Neuronal stem cell (in vitro differentiated cells): Measurements from ENCODE around the gene UNK.

Experiments
- DNase-seq: peaks from one replicate; pipeline ENCODE4 v3.0.0-alpha.2; 2013; ENCODE audit warnings: low spot score
- H2AFZ ChIP-seq: one replicate; pipeline ENCODE4 v1.6.1; 2013; ENCODE audit warnings: mild to moderate bottlenecking, low read length, inconsistent platforms
- H2AK5ac ChIP-seq: 2 replicates; pipeline ENCODE4 v1.6.1; 2013; ENCODE audit warnings: low read depth, mild to moderate bottlenecking, inconsistent platforms, low read length, moderate library complexity, mixed read lengths
- H2BK120ac ChIP-seq: 2 replicates; pipeline ENCODE4 v1.6.1; 2013; ENCODE audit warnings: low read depth, mild to moderate bottlenecking, inconsistent platforms, low read length, moderate library complexity, mixed read lengths
- H2BK12ac ChIP-seq: one replicate; pipeline ENCODE4 v1.6.1; 2013; ENCODE audit warnings: low read length, inconsistent platforms
- H2BK15ac ChIP-seq: 2 replicates; pipeline ENCODE4 v1.6.1; 2013; ENCODE audit warnings: mild to moderate bottlenecking, low read length, inconsistent platforms, mixed read lengths
- H2BK5ac ChIP-seq: one replicate; pipeline ENCODE4 v1.6.1; 2013; ENCODE audit warnings: inconsistent platforms, mild to moderate bottlenecking, low read length, moderate library complexity
- H3K14ac ChIP-seq: one replicate; pipeline ENCODE4 v1.6.1; 2013; ENCODE audit warnings: low read length, inconsistent platforms
- H3K18ac ChIP-seq: 2 replicates; pipeline ENCODE4 v1.6.1; 2013; ENCODE audit warnings: low read length, inconsistent platforms
- H3K23ac ChIP-seq: 2 replicates; pipeline ENCODE4 v1.6.1; 2013; ENCODE audit warnings: low read depth, mild to moderate bottlenecking, mixed read lengths, low read length, inconsistent platforms; ENCODE audit not compliant: poor library complexity
- H3K27ac ChIP-seq: replicated peaks from 3 replicates; pipeline ENCODE4 v1.5.1; 2013; ENCODE audit warnings: low read length, inconsistent platforms
- H3K27me3 ChIP-seq, 3 experiments: 2 replicates each; pipeline ENCODE4 v1.6.1; 2013; ENCODE audit warnings: low read length in 3 of 3, mild to moderate bottlenecking in 2 of 3, inconsistent platforms in 1 of 3, low read depth in 1 of 3, mixed read lengths in 1 of 3, moderate library complexity in 1 of 3; ENCODE audit not compliant: control insufficient read depth in 3 of 3, insufficient read depth in 3 of 3
- H3K36me3 ChIP-seq, 2 donors: replicated peaks in 1 of 2; 2 replicates each; pipeline ENCODE4 v1.6.1; 2013; ENCODE audit warnings: low read length in 2 of 2; ENCODE audit not compliant: control insufficient read depth in 2 of 2, insufficient read depth in 2 of 2
- H3K4ac ChIP-seq: 2 replicates; pipeline ENCODE4 v1.6.1; 2013; ENCODE audit warnings: inconsistent platforms, mild to moderate bottlenecking, low read length, moderate library complexity
- H3K4me1 ChIP-seq, 2 donors: 1 replicate in 1 of 2; 2 replicates in 1 of 2; pipeline ENCODE4 v1.6.1; 2013; ENCODE audit warnings: low read length in 2 of 2, low read depth in 1 of 2; ENCODE audit not compliant: control insufficient read depth in 2 of 2, insufficient read depth in 1 of 2
- H3K4me2 ChIP-seq: one replicate; pipeline ENCODE4 v1.6.1; 2013; ENCODE audit warnings: mild to moderate bottlenecking, low read length, inconsistent platforms; ENCODE audit not compliant: insufficient read depth, poor library complexity, severe bottlenecking
- H3K4me3 ChIP-seq, 2 donors: 2 replicates each; pipeline ENCODE4 v1.5.1; 2013; ENCODE audit warnings: low read length in 2 of 2, mild to moderate bottlenecking in 2 of 2, inconsistent platforms in 1 of 2, moderate library complexity in 1 of 2
- H3K79me1 ChIP-seq: one replicate; pipeline ENCODE4 v1.6.1; 2013; ENCODE audit warnings: low read depth, mild to moderate bottlenecking, inconsistent platforms, low read length, moderate library complexity
- H3K9ac ChIP-seq: one replicate; pipeline ENCODE4 v1.6.1; 2013; ENCODE audit warnings: mild to moderate bottlenecking, low read depth, low read length, inconsistent platforms; ENCODE audit not compliant: poor library complexity
- H3K9me3 ChIP-seq, 2 donors: replicated peaks in 1 of 2; 2 replicates each; pipeline versions ENCODE3 to v1.6.1; 2013; ENCODE audit warnings: low read length in 2 of 2, mild to moderate bottlenecking in 2 of 2, inconsistent platforms in 1 of 2, low read depth in 1 of 2, mixed read lengths in 1 of 2, moderate library complexity in 1 of 2; ENCODE audit not compliant: control insufficient read depth in 2 of 2, insufficient read depth in 1 of 2
- H4K8ac ChIP-seq: one replicate; pipeline ENCODE4 v1.6.1; 2013; ENCODE audit warnings: low read depth, mild to moderate bottlenecking, inconsistent platforms, low read length, moderate library complexity
- H4K91ac ChIP-seq: one replicate; pipeline ENCODE4 v1.6.1; 2013; ENCODE audit warnings: low read length, low read depth, mild to moderate bottlenecking, inconsistent platforms; ENCODE audit not compliant: poor library complexity
- WGBS, 2 donors: extraction: QIAGEN DNeasy Blood & Tissue Kit; methylation state at CpG; one replicate each; pipeline ENCODE4 v1.1.7; 2013; ENCODE audit warnings: missing lambda C conversion rate in 2 of 2, mixed read lengths in 1 of 2; ENCODE audit not compliant: insufficient read length in 2 of 2, insufficient replicate concordance in 1 of 2; ENCODE audit errors: extremely low coverage in 2 of 2; 5-methylcytosine and 5-hydroxymethylcytosine counted together

Gene UNK

DNA sequence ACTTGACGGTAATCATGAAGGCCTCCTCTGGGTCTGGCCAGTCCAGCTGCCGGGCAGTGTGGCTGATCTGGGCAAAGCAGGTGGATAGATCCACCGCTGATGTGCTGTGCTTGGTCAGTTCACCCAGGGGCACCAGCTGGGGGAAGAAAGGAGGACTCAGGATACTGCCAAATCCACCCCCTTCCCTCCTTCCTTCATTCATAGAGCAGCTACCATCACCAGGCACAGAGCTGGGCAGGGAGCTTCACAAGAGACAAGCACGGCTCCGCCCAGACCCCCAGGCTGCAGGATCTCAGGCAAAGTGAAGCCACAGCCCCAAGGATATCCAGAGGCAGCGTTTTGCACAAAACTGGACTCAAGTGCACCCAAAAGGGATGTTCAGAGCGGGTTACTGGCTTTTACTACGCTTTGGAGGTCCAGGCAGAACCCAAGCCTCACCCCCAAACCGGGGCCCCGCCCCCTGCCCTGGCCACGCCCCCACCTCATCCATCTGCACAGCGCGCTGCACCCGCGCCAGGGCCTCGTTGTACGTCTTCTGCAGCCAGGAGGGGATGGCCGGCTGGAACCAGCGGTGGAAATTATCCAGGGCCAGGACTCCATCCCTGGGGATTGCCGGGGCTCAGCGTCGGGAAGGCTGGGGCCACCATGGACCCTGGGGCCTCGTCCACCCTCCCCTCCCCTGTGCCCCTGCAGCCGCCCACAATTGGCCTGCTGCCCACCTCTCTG, 50.5 kb downstream of the UNK start:
- H2BK120ac ChIP-seq = no peak overlapping the region
- H2BK5ac ChIP-seq = no peak overlapping the region
- H3K4me2 ChIP-seq = no peak overlapping the region
- no peak overlapping the region for H2AFZ ChIP-seq
- no peak overlapping the region for H3K9ac ChIP-seq
- no peak overlapping the region for H3K23ac ChIP-seq
- H2BK12ac ChIP-seq = no peak overlapping the region
- H3K27me3 ChIP-seq = no peaks in the 10 kb centered on the region
- H3K27ac ChIP-seq = no peak overlapping the region
- no peaks in the 10 kb centered on the region for H3K36me3 ChIP-seq
- no peak overlapping the region for H3K4me3 ChIP-seq
- H3K18ac ChIP-seq = peak overlapping the region; percentile 17
- no peak overlapping the region for H3K14ac ChIP-seq
- peaks cover 2% of the 10 kb centered on the region for H3K79me1 ChIP-seq
- peak overlapping the region; percentile 65 for H4K8ac ChIP-seq
- no peaks in the 10 kb centered on the region for H3K9me3 ChIP-seq
- peak overlapping the region; percentile 64 for H4K91ac ChIP-seq
- H3K4me1 ChIP-seq = peaks cover 9 to 15% of the 10 kb centered on the region in 2 donors
- peak overlapping the region; percentile 88 for H2AK5ac ChIP-seq
- no peak overlapping the region for H3K4ac ChIP-seq
- H2BK15ac ChIP-seq = peak overlapping the region; percentile 26
- no peak for DNase-seq
- no CpG with 5 or more reads among the region's 24 CpGs for WGBS, 2 donors

DNA sequence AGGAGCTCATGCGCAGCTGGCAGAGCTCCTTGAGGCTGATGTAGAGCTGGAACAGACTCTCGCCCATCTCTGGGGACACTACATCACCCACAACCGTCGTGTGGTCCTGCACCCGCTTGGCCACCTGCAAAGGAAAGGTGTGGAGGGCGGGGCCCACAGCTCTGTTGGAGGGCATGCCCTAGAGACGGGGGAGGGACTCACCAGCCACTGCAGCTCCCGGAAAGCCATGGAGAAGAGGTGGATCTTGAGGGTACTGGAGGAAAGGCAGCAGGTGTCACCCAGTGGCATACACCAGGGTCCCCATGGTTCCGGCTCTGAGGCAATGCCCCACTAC, 51.0 kb downstream of the UNK start:
- H3K27ac ChIP-seq = no peak overlapping the region
- H3K14ac ChIP-seq = no peak overlapping the region
- WGBS, 2 donors = no CpG with 5 or more reads among the region's 9 CpGs

DNA sequence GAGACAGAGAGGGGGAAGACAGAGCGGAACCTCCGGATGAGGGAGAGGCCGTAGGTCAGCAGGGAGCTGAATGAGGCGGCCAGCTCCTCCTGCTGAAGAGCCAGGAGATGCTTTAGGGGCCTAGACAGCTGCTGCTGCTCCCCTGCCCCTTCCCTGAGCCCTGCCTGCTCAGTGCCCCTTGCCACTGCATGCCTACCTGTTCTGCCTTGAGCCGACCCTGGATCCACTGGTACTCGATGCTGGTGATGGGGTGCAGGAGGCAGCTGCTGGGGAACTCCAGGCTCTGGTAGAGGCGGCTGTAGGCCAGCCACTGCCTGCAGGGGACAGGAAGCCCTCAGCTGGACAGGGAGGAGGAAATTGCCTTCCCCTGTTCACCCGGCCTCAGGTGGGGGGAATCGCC, 52.0 kb downstream of the UNK start:
- peak overlapping the region; percentile 82 for H3K14ac ChIP-seq
- H2AFZ ChIP-seq = peak overlapping the region; percentile 89
- no peaks in the 10 kb centered on the region for H3K36me3 ChIP-seq
- H3K27me3 ChIP-seq = no peaks in the 10 kb centered on the region
- no peak overlapping the region for H3K4me2 ChIP-seq
- peak overlapping the region; percentile 30 for H3K9ac ChIP-seq
- WGBS, 2 donors = no CpG with 5 or more reads among the region's 9 CpGs
- no peak overlapping the region for H4K91ac ChIP-seq
- no peak overlapping the region for H3K27ac ChIP-seq
- H2BK120ac ChIP-seq = no peak overlapping the region
- no peak overlapping the region for H4K8ac ChIP-seq
- H3K79me1 ChIP-seq = peaks cover 2% of the 10 kb centered on the region
- H2AK5ac ChIP-seq = peak overlapping the region; percentile 88
- no peak for DNase-seq
- no peak overlapping the region for H2BK5ac ChIP-seq
- H2BK12ac ChIP-seq = no peak overlapping the region
- H3K4me1 ChIP-seq = peaks cover 9 to 11% of the 10 kb centered on the region in 2 donors
- H3K9me3 ChIP-seq = no peaks in the 10 kb centered on the region
- peak overlapping the region; percentile 71 for H3K18ac ChIP-seq
- H2BK15ac ChIP-seq = peak overlapping the region; percentile 83
- H3K4me3 ChIP-seq = peak overlapping the region in 1 of 2 donors; percentile 18
- H3K23ac ChIP-seq = peak overlapping the region; percentile 25
- H3K4ac ChIP-seq = no peak overlapping the region

More for the DNA sequence above, 51.0 kb downstream of the UNK start:
- H2AK5ac ChIP-seq = peak overlapping the region; percentile 88
- H3K4me2 ChIP-seq = no peak overlapping the region
- H3K4me1 ChIP-seq = peaks cover 9 to 12% of the 10 kb centered on the region in 2 donors
- H3K79me1 ChIP-seq = peaks cover 2% of the 10 kb centered on the region
- no peak for DNase-seq
- no peaks in the 10 kb centered on the region for H3K9me3 ChIP-seq
- peak overlapping the region; percentile 66 for H3K4ac ChIP-seq
- no peak overlapping the region for H2BK12ac ChIP-seq
- peak overlapping the region; percentile 65 for H4K8ac ChIP-seq
- no peak overlapping the region for H3K4me3 ChIP-seq
- H3K23ac ChIP-seq = peak overlapping the region; percentile 65
- peak overlapping the region; percentile 26 for H2BK15ac ChIP-seq
- no peak overlapping the region for H2AFZ ChIP-seq
- H2BK5ac ChIP-seq = no peak overlapping the region
- H4K91ac ChIP-seq = peak overlapping the region; percentile 64
- H3K9ac ChIP-seq = peak overlapping the region; percentile 44
- H2BK120ac ChIP-seq = no peak overlapping the region
- H3K36me3 ChIP-seq = no peaks in the 10 kb centered on the region
- H3K18ac ChIP-seq = peak overlapping the region; percentile 17
- no peaks in the 10 kb centered on the region for H3K27me3 ChIP-seq

DNA sequence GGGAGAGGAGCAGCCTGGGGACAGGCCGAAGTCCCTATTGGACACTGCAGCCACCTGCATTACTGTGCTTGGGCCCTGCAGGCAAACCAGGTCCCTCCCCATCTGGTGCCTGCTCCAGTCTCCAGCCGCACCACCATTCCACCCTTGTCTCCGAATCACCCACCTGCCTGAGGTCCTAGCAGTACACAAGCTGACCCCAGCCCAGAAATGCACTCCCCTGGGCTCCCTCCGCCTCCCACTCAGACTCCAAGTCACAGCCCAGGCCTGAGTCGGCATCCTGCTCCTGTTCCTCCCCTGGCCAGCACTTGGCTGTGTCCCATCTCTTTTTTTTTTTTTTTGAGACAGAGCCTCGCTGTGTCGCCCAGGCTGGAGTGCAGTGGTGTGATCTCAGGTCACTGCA, 53.3 kb downstream of the UNK start:
- no peak overlapping the region for H3K23ac ChIP-seq
- H2AFZ ChIP-seq = peak overlapping the region; percentile 29
- no peak overlapping the region for H3K4me3 ChIP-seq
- no peak overlapping the region for H4K8ac ChIP-seq
- no peak overlapping the region for H3K9ac ChIP-seq
- no peak overlapping the region for H3K4me2 ChIP-seq
- H3K79me1 ChIP-seq = peaks cover 2% of the 10 kb centered on the region
- H2BK120ac ChIP-seq = no peak overlapping the region
- no peak overlapping the region for H4K91ac ChIP-seq
- no peaks in the 10 kb centered on the region for H3K27me3 ChIP-seq
- no peak overlapping the region for H3K27ac ChIP-seq
- H3K14ac ChIP-seq = no peak overlapping the region
- DNase-seq = no peak
- WGBS, 2 donors = no CpG with 5 or more reads among the region's 7 CpGs
- peaks cover 4 to 9% of the 10 kb centered on the region in 2 donors for H3K4me1 ChIP-seq
- H3K9me3 ChIP-seq = no peaks in the 10 kb centered on the region
- H2BK12ac ChIP-seq = no peak overlapping the region
- no peak overlapping the region for H3K4ac ChIP-seq
- no peak overlapping the region for H2AK5ac ChIP-seq
- no peaks in the 10 kb centered on the region for H3K36me3 ChIP-seq
- H3K18ac ChIP-seq = no peak overlapping the region
- H2BK5ac ChIP-seq = no peak overlapping the region
- no peak overlapping the region for H2BK15ac ChIP-seq
